Sigmoid colon (tissue), 7 donors: ENCODE measurements around the gene FMNL2. TPM values are rescaled to one million over a fixed set of nuclear protein-coding genes. Genes with fewer than 3 reads are reported as not detected.

Source experiments
- DNase-seq: peaks from one replicate; pipeline ENCODE4 v3.0.0-alpha.2; 2019
- H3K27ac ChIP-seq, 4 donors: fragments of 200-600 bp; sonication (generic); one replicate each; pipeline ENCODE4 v1.5.1; 2016 to 2019; ENCODE audit warnings: mild to moderate bottlenecking in 1 of 4
- H3K27me3 ChIP-seq, 3 donors: fragments of 200-600 bp; sonication (generic); one replicate each; pipeline ENCODE4 v1.5.1; 2019; ENCODE audit warnings: mild to moderate bottlenecking in 1 of 3
- H3K36me3 ChIP-seq, 4 donors: fragments of 200-600 bp; sonication (generic); one replicate each; pipeline ENCODE4 v1.5.1; 2016 to 2019
- H3K4me1 ChIP-seq, 4 donors: fragments of 200-600 bp; sonication (generic); one replicate each; pipeline ENCODE4 v1.5.1; 2017 to 2019
- H3K4me3 ChIP-seq, 4 donors: fragments of 200-600 bp; sonication (generic); one replicate each; pipeline ENCODE4 v1.5.1; 2017 to 2019; ENCODE audit warnings: mild to moderate bottlenecking in 2 of 4, moderate library complexity in 1 of 4
- H3K9me3 ChIP-seq, 4 donors: fragments of 200-600 bp in 3 of 4; sonication (generic) in 3 of 4; one replicate each; pipeline versions ENCODE4 v1.5.1 to v1.6.1; 2013 to 2019
- EP300 ChIP-seq, 4 donors: sonication (generic); formaldehyde crosslinking; IDR thresholded peaks; one replicate each; pipeline ENCODE4 v1.6.1; 2017; ENCODE audit warnings: antibody characterized with exemption in 4 of 4
- POLR2A ChIP-seq, 2 donors: fragments of 450-650 bp; IDR thresholded peaks; one replicate each; pipeline ENCODE4 v1.6.1; 2016; ENCODE audit warnings: antibody characterized with exemption in 2 of 2, mild to moderate bottlenecking in 2 of 2, moderate library complexity in 2 of 2
- POLR2AphosphoS5 ChIP-seq, 4 donors: sonication (generic); formaldehyde crosslinking; IDR thresholded peaks; one replicate each; pipeline ENCODE4 v1.6.1; 2017; ENCODE audit warnings: antibody characterized with exemption in 4 of 4
- WGBS, 2 donors: extraction: QIAGEN DNeasy Blood & Tissue Kit; methylation state at CpG; one replicate each; pipeline ENCODE4 v1.1.7; 2013; 5-methylcytosine and 5-hydroxymethylcytosine counted together
- intact Hi-C: fragments of 100-400 bp; cut with DNase I; formaldehyde crosslinking; loops from one replicate; pipeline ENCODE4 v1.15.1; 2023
- polyA plus RNA-seq, 3 donors: library from polyadenylated mRNA; stranded (reverse); fragments of 200-250 nt; gene quantifications; one replicate each; pipeline ENCODE4 v1.2.3, GENCODE V29; 2013
- total RNA-seq, 4 donors: library from RNA; depleted of rRNA; stranded (reverse); fragments of >200 nt; gene quantifications; one replicate each; pipeline ENCODE4 v1.1.0, GENCODE V29; 2016
- TF ChIP-seq, protein P1 (sequence below), 4 experiments: fragments of 450-650 bp in 3 of 4; fragments of 200-600 bp in 1 of 4; IDR thresholded peaks; one replicate each; pipeline ENCODE4 v1.5.1; 2016 to 2019; ENCODE audit warnings: antibody characterized with exemption in 4 of 4, mild to moderate bottlenecking in 3 of 4, moderate library complexity in 2 of 4
- donor health status: healthy with polysubstance abuse.
- donor health status: Bipolar disorder and iron deficiency.
- donor health status: healthy.

Gene FMNL2
- total and polyA plus RNA-seq, 7 donors = 9.4 to 30.5 (median 17.8) TPM

- Histone ChIP-seq H3K36me3 (no peaks in the 10 kb centered on the region), H3K27me3 (no peaks in the 10 kb centered on the region), H3K27ac (no peak overlapping the region), H3K9me3 (no peaks in the 10 kb centered on the region), H3K4me3 (no peak overlapping the region), H3K4me1 (peaks cover 0 to 6% (median 5%) of the 10 kb centered on the region in 4 donors)
- 65 to 70% methylated on average over 3 of the region's 3 CpGs for WGBS, 2 donors
- TF ChIP-seq, protein P1, sequence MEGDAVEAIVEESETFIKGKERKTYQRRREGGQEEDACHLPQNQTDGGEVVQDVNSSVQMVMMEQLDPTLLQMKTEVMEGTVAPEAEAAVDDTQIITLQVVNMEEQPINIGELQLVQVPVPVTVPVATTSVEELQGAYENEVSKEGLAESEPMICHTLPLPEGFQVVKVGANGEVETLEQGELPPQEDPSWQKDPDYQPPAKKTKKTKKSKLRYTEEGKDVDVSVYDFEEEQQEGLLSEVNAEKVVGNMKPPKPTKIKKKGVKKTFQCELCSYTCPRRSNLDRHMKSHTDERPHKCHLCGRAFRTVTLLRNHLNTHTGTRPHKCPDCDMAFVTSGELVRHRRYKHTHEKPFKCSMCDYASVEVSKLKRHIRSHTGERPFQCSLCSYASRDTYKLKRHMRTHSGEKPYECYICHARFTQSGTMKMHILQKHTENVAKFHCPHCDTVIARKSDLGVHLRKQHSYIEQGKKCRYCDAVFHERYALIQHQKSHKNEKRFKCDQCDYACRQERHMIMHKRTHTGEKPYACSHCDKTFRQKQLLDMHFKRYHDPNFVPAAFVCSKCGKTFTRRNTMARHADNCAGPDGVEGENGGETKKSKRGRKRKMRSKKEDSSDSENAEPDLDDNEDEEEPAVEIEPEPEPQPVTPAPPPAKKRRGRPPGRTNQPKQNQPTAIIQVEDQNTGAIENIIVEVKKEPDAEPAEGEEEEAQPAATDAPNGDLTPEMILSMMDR (IDR thresholded peaks at IDR 0.05) = no peak
- TF ChIP-seq POLR2AphosphoS5 (IDR thresholded peaks at IDR 0.05) (no peak), POLR2A (IDR thresholded peaks at IDR 0.05) (no peak), EP300 (IDR thresholded peaks at IDR 0.05) (no peak)
- no peak for DNase-seq
- intact Hi-C loops = no loop called here
These were observed 245.7 kb downstream of the FMNL2 start for GRCh38 chr2:152580714-152581113.

DNA sequence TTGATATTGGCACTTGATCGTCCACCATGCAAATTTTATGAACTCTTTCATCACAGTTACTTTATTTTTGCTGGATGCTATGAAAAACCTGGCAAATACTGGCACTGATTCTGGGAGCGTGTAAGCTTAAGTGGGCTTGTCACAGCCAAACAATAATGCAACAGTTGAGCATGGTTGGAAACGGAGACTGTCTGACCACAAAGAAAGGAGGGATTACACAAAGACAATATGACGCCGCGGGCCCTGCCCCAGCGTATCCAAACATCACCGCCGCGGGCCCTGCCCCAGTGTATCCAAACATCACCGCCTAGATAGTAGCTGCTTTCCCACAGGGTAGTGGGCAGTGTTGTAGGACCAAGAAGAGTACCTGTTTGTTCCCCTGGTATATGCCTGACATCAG is 246.4 kb downstream of the FMNL2 start:
- Histone ChIP-seq H3K27ac (no peak overlapping the region), H3K9me3 (no peaks in the 10 kb centered on the region), H3K27me3 (no peaks in the 10 kb centered on the region), H3K4me3 (no peak overlapping the region), H3K36me3 (no peaks in the 10 kb centered on the region), H3K4me1 (peaks cover 0 to 12% (median 11%) of the 10 kb centered on the region in 4 donors)
- intact Hi-C loops = no loop called here
- no peak for TF ChIP-seq POLR2A (IDR thresholded peaks at IDR 0.05)
- TF ChIP-seq, protein P1 (IDR thresholded peaks at IDR 0.05) = no peak
- TF ChIP-seq EP300 (IDR thresholded peaks at IDR 0.05) = no peak
- no peak for TF ChIP-seq POLR2AphosphoS5 (IDR thresholded peaks at IDR 0.05)
- no peak for DNase-seq
- WGBS, 2 donors = 86 to 92% methylated on average over 11 of the region's 11 CpGs

DNA sequence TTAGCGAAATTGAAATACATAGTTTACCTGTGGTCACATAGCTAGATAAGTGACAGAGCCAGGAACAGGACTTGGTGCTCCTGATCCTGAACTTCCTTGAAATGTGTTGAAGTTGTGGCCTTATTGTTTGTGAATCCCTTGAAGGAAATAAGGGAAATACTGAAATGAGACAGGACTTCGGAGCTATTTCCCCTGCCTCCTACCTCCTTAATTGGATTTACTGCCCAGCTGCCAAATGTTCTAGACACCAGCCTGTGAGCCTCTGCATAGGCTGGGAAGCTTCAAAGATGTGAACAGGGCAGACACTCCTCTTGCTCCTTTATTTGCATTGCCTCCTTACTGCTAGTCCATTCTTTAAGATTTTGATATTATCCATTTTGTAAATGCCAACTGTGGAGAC is 247.1 kb downstream of the FMNL2 start:
- intact Hi-C loops = no loop called here
- Histone ChIP-seq H3K27ac (no peak overlapping the region), H3K4me1 (peaks cover 0 to 15% (median 13%) of the 10 kb centered on the region in 4 donors), H3K4me3 (no peak overlapping the region), H3K27me3 (no peaks in the 10 kb centered on the region), H3K36me3 (no peaks in the 10 kb centered on the region), H3K9me3 (no peaks in the 10 kb centered on the region)
- 86 to 87% methylated on average over 2 of the region's 2 CpGs for WGBS, 2 donors
- no peak for DNase-seq
- no peak for TF ChIP-seq EP300 (IDR thresholded peaks at IDR 0.05)
- TF ChIP-seq POLR2AphosphoS5 (IDR thresholded peaks at IDR 0.05) = no peak
- TF ChIP-seq, protein P1 (IDR thresholded peaks at IDR 0.05) = no peak
- TF ChIP-seq POLR2A (IDR thresholded peaks at IDR 0.05) = no peak

GRCh38 chr2:152583512-152584229 is 248.7 kb downstream of the FMNL2 start:
- intact Hi-C loops = no loop called here
- Histone ChIP-seq H3K27me3 (no peaks in the 10 kb centered on the region), H3K4me3 (no peak overlapping the region), H3K9me3 (no peaks in the 10 kb centered on the region), H3K36me3 (no peaks in the 10 kb centered on the region), H3K27ac (no peak overlapping the region), H3K4me1 (peaks cover 0 to 13% (median 10%) of the 10 kb centered on the region in 4 donors)
- DNase-seq = no peak
- WGBS, 2 donors = 81 to 94% methylated on average over 6 of the region's 6 CpGs
- TF ChIP-seq EP300 (IDR thresholded peaks at IDR 0.05) (no peak), POLR2AphosphoS5 (IDR thresholded peaks at IDR 0.05) (no peak), POLR2A (IDR thresholded peaks at IDR 0.05) (no peak)
- TF ChIP-seq, protein P1 (IDR thresholded peaks at IDR 0.05) = no peak
